DMS79 (cell line): Measurements from ENCODE around the gene SAE1.
A peak's percentile ranks its signal among the peaks of the same experiment; 100 is the strongest.

ENCODE experiments used
- DNase-seq: peaks from one replicate; lab custom pipeline; 2025; lab: John Stamatoyannopoulos, UW

SAE1 gene

DNA sequence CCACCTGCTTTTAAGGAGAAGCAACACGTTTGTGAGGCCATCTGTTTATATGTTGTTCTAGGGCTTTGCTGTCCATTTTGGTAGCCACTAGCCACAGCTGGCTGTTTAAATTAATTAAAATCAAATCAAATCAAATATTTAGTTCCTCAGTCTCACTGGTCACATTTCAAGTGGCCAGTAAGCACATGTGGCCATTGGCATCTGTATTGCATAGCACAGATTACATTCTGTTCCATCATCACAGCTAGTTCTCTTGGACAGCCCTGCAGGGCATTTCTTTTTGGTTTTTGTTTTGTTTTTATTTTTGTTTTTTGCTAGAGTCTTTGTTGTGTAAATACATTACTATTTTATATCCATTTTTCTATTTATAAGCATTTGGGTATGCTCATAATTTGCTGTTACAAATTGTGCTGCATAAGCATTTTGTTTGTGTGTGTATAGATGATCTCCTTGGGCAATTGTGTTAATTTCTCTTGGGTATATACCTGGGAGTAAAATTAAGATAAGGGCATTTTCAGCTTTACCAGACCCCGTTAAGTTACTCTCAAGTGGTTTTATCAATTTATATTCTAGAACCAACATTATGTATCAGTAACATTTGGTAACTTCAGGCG is 31.3 kb downstream of the SAE1 start:
- DNase-seq, result no peak

DNA sequence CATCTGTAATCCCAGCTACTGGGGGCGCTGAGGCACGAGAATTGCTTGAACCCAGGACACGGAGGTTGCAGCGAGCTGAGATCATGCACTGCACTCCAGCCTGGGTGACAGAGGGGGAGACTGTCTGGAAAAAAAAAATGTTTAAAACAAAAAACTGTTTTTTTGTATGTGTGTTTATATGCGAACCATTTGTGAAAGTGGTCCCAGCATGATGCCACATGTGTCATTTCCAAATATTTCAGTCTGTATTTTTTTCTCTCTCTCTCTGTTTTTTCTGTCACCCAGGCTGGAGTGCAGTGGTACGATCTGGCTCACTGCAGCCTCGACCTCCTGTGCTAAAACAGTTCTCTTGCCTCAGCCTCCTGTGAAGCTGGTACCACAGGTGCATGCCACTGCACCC is 37.4 kb downstream of the SAE1 start:
- no peak for DNase-seq

DNA sequence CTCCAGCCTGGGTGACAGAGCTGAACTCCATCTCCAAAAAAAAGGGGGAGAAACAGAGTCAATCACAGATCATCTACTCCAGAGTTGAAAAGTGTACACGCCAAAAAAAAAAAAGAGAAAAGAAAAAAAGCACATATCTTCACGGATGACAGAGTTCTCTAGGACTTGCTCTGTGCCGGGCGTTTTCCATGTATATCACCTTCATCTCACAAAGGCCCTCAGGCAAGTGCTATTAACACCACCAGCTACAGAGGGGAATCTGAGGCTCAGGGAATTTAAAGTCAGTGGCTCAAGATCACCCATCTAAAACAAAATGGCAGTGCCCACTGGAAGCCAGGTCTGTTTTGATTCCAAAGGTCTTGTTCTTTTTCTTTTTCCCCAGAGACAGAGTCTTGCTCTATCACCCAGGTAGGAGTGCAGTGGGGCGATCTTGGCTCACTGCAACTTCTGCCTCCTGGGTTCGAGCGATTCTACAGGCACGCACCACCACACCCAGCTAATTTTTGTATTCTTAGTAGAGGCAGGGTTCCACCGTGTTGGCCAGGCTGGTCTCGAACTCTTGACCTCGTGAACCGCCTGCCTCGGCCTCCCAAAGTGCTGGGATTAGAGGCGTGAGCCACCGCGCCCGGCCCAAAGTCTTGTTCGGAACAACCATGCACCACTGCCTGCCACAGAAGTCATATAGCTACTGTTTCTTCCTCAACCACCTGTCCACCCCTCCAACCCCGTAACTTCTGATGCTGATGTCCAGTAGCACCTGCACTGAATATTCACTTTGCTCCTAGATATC is 42.2 kb downstream of the SAE1 start:
- peak; percentile 3 for DNase-seq

DNA sequence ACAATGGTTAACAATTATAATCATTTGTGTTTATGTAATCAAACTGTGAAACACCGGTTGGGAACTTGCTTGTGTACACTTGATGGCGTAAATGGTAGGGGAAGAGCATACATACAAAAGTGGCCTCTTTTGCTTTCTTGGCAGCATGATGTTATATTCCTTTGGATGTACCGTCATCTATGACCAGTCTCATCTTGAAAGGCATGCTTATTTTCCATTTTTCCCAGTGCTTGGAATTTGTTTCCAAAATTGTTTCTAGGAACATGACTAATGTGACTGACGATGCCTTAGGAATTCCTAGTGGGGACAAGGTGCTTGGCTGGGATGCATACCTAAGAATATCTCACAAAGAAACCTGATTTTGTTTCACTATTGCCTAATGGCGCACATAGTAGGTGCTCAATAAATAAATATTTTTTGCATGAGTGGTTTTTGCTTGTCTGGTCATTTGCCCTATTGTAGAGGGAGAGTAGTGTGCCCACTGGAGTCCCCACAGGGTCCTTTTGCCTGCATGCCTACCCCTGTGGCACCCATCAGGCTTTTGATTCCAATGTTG is 45.5 kb downstream of the SAE1 start:
- DNase-seq, result no peak

GRCh38 chr19:47176627-47177090 is 46.0 kb downstream of the SAE1 start:
- no peak for DNase-seq

GRCh38 chr19:47179653-47180310 is 49.1 kb downstream of the SAE1 start:
- DNase-seq, result no peak

DNA sequence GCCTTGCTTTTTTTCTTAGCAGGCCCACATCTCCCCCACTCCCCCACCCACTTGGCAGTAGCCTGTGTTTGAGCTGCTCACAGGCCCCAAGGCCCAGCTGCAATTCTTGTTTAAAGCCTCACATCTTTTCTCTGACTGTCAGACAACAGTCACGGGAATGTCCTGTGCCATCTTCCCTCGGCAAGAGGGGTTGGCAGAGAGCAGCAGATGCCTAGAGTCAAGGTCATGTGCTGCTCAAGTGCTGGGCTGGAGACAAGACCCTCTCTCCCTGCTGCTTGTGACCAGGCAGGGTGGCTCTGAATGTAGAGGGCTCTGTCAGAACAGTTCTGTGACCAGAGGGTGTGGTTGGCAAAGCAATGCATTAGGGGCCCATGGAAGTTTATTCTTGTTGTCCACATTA is 53.0 kb downstream of the SAE1 start:
- no peak for DNase-seq

DNA sequence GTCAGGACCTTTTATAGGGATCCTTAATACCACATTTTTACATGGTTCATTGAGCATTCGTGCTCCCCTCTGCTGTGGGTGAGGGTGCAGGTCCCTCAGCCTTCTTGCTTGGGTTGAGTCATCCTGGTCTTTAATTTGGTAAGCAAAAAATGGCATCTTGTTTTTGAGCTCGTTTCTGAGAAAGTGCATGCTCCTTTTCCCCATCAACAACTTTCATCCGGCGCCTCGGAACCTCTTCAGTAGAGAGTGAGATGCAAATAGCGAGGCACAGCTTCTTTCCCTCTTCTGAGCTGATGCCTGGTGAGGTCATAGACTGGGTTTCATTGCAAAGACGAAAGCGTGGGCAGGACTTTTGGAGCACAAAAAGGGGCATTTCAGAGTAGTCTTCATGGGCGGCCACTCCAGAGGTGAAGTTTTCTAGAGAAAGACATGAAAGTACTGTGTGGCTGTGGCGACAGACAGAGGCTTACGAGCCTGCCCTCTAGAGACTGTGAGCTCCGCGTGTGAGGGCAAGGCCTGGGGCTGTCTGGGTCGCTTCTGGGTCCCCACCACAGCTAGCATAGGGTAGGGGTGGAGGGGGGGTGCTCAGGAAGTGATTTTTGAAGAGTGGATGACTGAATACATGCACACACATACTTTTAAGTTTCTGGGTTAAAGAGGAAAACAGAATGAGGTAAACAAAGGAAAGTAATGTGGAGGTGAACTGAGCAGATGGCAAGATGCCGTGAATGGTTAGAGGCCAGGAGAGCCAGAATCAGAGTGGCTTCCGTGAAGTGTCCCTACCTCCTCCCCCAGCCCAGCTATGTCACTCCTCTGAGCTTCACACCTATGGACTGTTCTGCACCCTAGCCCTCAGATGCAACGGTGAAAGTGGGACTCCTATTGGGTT is 56.1 kb downstream of the SAE1 start:
- no peak for DNase-seq

GRCh38 chr19:47187335-47187655 is 56.7 kb downstream of the SAE1 start:
- DNase-seq, result no peak

GRCh38 chr19:47187797-47188196 is 57.2 kb downstream of the SAE1 start:
- no peak for DNase-seq

GRCh38 chr19:47188507-47189033 is 57.9 kb downstream of the SAE1 start:
- no peak for DNase-seq

DNA sequence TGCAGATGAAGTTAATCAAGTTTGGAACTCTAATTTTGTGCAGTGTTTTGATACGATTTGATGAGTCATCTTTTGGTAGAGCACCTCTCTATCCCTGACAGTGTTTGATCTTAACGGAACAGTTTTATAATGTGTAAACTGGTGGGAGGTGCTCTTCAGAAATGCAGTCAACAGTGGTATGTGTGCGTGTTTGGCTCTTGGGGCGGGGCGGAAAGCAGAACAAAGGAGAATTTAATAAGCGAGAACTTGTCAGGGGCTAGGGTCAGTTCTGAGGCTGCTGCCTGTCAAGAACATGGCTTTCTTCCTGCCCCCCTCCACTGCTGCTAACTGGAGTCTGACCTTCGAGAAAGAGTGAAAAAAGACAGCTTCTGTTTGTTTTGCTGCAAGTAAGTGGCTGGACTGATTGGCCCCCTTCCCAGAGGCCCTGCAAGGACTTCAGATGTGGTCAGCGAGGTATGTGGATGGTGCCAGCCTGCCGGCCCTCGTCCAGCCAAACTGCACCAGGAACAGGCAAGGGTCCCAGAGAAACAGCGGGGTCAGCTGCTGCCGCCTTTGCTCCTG is 59.6 kb downstream of the SAE1 start:
- peak; percentile 67 for DNase-seq

- no peak for DNase-seq
These were observed 64.8 kb downstream of the SAE1 start for GRCh38 chr19:47195434-47195833.

- DNase-seq, result no peak
These were observed 66.5 kb downstream of the SAE1 start for GRCh38 chr19:47197141-47197540.

GRCh38 chr19:47200530-47200929 is 69.9 kb downstream of the SAE1 start:
- DNase-seq, result no peak

- DNase-seq, result no peak
These were observed 72.6 kb downstream of the SAE1 start for GRCh38 chr19:47203254-47203653.

DNA sequence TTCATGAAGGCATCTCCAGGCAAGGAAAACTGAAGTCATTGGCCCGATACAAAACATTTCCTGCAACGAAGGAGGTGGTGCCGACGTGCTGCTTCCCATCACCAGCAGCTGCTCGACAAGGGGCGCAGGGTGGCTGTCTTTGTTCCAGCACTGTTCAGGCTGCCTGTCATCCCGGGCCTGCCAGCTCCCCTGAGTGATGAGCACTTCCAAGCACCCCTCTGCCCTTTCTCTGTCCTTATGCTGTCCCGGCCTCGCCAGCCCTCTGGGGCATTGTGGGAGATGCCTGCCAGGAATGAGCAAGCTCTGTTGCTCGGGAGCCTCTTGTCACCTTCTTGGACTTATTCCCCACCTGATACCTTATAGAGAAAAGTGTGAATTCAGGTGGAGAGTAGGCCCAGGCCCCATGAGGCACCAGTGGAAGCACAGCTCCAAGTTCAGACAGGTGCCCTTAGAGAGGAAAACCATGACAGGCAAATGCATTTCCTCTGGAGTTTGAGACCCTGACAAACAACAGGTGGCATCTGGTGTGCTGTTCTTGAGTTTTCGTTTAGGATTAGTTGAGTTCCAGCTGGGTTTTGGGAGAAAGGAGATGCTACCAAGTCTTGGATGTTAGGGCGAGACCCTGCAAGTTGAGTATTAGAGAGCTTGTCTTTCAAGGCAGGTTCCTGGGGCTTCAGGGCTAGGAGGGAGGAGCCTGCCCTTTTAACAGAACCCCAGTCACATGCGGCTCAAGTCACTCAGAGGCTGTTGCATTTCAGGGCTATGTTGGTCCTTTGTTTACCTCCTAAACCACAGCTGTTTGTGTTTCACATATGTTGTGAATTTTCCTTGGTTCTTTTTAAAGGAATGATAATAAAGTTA is 78.9 kb downstream of the SAE1 start:
- DNase-seq, result no peak

GRCh38 chr19:47210180-47210490 is 79.5 kb downstream of the SAE1 start:
- no peak for DNase-seq

DNA sequence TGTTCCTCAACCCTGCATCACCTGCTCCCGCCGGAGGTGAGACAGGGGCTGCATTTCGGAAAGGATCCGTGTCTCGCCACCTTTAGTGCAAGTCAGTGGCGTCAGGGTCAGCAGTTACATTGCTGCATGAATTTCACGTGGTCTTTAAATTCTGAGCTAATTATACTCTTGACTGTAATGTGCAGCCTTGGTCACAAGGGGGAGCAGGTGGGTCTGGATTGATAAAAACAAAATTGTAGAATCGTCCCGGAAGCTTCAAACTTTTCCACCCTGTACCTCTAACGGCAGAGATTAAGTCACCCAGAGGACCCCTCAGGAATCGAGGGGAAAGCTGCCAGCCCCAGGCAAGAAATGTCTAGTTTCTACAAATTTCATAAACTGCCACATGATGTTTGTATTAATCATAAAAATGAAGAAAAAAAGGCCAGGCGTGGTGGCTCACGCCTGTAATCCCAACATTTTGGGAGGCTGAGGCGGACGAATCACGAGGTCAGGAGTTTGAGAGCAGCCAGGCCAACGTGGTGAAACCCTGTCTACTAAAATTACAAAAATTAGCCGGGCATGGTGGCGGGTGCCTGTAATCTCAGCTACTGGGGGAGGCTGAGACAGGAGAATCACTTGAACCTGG is 80.2 kb downstream of the SAE1 start:
- no peak for DNase-seq

GRCh38 chr19:47215581-47215980 is 84.9 kb downstream of the SAE1 start:
- DNase-seq, result no peak
